ENCODE measurements around the gene FRY.

Gene FRY

GRCh38 chr13:32316501-32316900 lies 284.9 kb downstream of the FRY start:
- no peak for DNase-seq

DNA sequence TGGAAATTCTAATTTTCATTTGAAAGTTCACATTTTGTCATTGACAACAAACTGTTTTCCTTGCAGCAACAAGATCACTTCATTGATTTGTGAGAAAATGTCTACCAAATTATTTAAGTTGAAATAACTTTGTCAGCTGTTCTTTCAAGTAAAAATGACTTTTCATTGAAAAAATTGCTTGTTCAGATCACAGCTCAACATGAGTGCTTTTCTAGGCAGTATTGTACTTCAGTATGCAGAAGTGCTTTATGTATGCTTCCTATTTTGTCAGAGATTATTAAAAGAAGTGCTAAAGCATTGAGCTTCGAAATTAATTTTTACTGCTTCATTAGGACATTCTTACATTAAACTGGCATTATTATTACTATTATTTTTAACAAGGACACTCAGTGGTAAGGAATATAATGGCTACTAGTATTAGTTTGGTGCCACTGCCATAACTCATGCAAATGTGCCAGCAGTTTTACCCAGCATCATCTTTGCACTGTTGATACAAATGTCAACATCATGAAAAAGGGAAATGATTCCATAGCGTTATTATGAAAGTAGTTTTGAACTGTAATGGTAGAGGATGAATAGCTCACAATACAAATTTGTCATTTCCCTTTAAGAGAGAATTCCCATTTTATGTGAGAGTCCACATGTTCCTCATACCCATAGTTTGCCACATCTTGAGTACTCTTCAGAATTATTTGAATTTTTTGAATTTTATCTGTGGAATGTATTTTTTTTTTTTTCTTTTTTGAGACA lies 286.3 kb downstream of the FRY start:
- DNase-seq, result no peak

GRCh38 chr13:32320528-32320927 lies 289.0 kb downstream of the FRY start:
- no peak for DNase-seq

DNA sequence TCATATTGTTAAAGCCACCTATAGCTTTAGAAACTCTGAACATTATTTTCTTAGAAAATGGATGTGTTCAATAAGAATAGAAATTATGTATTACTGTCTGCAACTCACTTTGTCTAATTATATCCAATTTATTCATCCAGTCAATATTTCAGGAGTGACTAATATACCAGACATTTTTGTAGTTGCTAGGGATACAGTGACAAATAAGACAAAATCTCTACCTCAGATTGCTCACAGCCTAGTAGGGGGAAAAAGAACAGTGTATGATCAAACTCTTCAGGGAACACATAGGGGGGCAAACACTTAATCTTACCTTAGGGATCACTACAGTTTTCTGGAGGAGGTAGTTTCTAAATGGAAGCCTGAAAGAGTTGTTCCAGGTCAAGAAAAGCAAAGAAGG lies 292.3 kb downstream of the FRY start:
- DNase-seq, result no peak

GRCh38 chr13:32330441-32330840 lies 298.9 kb downstream of the FRY start:
- no peak for DNase-seq

DNA sequence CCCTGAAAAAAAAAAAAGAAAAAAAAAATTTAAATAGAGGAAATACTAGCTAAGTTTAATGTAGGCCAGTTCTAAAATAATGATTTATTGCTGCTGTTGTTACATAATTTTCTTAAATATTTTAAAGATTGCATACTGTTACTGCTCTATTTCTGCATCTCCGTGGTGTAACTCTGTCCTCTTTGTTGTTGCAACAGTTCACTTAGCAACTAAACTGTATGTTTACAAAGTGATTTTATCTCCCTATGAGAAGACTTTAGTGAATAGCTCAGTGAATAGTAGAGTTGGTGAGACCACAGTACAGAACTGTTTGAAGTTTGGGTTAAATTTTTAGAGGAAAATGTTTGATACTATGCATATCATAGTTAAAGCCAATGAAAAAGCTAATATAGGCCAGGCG lies 303.1 kb downstream of the FRY start:
- DNase-seq, result no peak

- no peak for DNase-seq
Observed at GRCh38 chr13:32340914-32341313, 309.3 kb downstream of the FRY start.

GRCh38 chr13:32347651-32348050 lies 316.1 kb downstream of the FRY start:
- no peak for DNase-seq
